GM19239 (cell line): ENCODE results near the gene OPN3.

Source experiments
- DNase-seq: peaks from one replicate; pipeline ENCODE4 v3.0.0; 2011; ENCODE audit warnings: low spot score; ENCODE audit not compliant: insufficient read length
- FAIRE-seq: peaks from 2 replicates; lab custom pipeline; 2011; peaks lifted over from hg19 to GRCh38; lab: Jason Lieb, UNC

OPN3 gene

DNA sequence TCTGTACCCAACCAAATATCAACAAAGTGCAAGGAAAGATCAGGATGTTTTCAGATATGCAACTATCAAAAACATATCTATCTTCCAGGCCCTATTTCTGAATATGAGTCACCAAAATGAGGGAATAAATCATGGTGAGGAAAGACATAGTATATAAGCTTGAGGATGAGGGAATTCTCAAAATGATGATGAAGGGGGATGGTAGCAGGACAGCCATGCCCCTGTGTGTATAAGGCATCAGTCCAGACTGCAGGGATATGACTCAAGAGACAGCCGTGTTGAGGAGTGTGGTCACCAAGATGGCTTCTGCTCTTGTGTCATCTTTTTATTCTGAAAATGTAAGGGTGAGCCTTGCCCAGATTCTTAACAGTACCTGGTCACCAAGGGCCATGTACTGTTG lies 7.5 kb upstream of the OPN3 start:
- DNase-seq (no peak), FAIRE-seq (no peak)

GRCh38 chr1:241646201-241646600 lies 6.0 kb upstream of the OPN3 start:
- DNase-seq = no peak
- no peak for FAIRE-seq

GRCh38 chr1:241645199-241645598 lies 5.0 kb upstream of the OPN3 start:
- FAIRE-seq (no peak), DNase-seq (no peak)

DNA sequence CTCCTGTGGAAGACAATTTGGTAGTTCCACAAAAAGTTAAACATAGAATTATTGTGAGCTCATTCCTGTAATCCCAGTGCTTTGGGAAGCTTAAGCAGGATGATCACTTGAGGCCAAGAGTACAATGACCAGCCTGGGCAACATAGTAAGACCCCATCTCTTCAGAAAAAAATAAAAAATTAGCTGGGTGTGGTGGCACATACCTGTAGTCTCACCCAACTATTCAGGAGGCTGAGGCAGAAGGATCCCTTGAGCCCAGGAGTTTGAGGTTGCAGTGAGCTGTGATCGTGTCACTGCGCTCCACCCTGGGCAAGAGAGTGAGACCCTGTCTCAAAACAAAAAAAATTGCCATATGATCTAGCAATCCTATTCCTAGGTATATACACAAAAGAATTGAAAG lies 4.1 kb upstream of the OPN3 start:
- DNase-seq (no peak), FAIRE-seq (no peak)

GRCh38 chr1:241642593-241642944 lies 2.4 kb upstream of the OPN3 start:
- DNase-seq = no peak
- no peak for FAIRE-seq

- FAIRE-seq = no peak
- DNase-seq = no peak
Observed at GRCh38 chr1:241641773-241642592, 1.8 kb upstream of the OPN3 start.

DNA sequence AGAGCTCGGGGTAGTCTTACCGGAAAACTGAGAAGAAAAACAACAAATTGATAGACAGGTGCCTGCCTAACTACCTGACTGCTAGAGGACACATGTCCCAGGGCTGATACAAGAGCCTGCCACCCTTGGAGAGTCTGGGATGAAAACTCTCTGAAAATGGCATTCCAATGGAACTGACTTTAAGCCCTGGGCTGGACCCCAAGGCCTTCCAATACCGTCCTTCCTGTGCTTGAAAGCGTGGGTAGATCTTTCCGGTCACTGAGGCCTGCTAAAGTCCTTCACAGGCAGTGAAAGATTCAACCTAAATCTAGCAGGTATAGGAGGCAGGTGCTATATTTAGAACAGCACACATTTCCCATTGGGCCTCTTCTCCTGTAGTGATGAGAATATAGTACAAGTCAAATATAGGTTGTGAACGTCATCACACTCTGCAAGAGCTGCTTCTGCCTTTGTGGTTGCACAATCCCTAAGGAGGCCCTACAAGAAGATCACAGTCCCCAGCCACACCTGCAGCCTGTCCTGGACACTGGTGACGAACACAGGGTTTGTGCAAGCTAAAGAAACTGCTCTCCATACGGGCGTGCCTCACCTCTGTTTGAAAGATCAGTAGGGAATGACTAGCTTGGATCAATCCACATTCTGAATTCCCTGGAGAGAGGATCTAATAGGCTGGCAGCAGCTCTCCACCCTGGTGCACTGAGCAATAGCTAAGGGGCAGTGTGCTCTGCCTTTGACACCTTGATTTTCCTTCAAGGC lies 876 bp upstream of the OPN3 start:
- peak; percentile 52 for FAIRE-seq
- no peak for DNase-seq

DNA sequence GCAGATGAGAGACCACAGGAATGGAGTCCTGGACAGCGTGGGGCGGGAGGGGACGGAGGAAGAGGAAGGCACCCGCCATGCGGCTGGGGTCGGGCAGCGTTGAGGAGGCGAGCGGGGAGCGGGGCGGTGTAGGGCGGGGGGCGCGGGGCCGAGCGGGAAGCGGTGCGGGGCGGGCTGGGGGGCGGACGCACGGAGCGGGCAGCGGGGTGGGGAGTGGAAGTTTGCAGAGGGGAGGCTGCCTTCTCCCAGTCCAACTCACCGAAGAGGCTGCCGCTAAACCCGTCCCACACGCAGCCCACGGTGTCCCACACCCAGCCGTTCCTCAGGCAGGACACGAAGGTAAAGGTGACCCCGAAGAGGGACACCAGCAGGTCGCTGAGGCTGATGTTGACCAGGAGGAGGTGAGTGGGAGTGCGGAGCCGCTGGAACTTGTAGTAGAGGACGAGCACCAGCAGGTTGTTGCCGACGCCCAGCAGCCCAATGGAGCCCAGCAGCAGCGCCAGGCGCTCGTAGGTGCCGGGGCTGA lies 483 bp downstream of the OPN3 start:
- FAIRE-seq = no peak

DNA sequence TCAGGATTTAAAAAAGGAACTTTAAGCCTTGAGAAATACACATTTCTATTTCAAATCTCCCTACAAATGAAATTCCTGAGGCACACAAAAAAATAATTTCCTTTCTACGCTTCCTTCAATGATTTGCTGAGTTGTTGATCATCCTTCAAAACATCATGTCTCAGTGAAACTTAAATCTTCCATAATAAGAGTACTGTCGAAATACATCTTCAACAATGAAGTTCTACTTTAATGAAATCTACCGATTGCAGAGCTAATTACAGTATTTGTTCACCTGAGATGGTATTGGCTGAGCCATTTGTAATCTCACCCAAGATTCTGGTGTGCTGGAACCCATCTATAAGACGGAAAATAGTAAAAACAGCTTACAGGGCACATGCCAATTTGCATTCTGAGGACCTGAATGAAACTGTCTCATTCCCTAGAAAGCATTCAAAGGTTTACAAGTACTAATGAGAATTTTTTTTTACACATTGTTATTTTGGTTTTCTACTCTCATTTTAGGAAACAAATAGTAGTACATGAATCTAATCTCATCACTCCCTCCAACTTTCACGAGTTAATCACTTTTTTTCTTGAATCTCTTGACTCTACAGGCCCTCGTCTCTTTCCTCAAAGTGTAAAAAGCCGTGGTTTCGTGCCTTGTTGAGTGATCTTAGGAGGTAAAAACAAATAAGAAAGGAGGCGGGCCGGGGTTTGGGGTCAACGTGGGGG lies 1.1 kb downstream of the OPN3 start:
- FAIRE-seq (peak; percentile 84), DNase-seq (no peak)

More for the DNA sequence above, 483 bp downstream of the OPN3 start:
- peak; percentile 52 for DNase-seq

DNA sequence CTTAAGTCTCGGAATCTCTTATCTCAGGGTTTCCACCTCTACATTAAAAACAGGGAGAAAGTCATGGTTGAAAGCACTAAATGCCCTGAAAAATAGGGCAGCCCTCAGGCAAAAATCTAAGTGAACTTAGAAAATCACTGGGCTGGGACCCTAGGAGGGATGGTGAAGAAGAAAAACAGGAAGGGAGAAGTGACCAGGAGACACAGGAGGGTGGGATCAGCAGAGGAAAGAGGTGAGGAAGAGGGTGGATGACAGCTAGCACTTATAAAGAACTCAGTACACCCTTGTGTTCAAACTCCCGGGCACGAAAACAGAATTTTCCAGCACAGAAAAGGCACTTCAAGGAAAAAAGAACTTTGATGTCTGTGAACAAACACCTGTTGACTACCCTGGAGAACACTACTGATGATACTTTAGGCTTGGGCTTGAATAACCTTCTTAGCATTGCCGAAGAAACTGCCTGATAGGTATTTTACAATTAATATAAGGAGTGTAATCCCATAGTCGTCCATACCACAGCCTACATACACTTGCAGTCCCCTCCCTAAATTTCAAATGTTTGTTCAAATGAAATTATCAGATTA lies 2.0 kb downstream of the OPN3 start:
- no peak for FAIRE-seq
- DNase-seq = no peak

- FAIRE-seq (peak; percentile 64), DNase-seq (no peak)
Observed at GRCh38 chr1:241637604-241638003, 2.6 kb downstream of the OPN3 start.

GRCh38 chr1:241637046-241637590 lies 3.1 kb downstream of the OPN3 start:
- FAIRE-seq (no peak), DNase-seq (no peak)

DNA sequence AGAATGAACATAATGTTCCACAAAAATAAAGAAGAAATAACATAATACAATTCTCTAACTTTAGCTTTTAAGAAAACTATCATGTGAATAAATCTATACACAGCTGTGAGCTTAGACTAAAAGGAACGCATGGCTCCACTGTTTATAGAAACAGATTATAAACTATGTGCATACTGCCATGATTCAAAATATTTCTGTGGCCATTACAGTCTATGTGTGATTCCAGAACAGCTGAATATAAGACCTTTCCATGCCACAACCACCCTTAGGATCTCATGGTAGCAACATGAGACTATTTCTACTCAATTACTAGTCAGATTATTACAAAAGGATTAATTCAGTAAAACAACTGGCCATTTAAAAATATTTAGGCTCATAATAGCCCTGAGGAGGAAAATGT lies 3.9 kb downstream of the OPN3 start:
- no peak for DNase-seq
- peak; percentile 53 for FAIRE-seq

DNA sequence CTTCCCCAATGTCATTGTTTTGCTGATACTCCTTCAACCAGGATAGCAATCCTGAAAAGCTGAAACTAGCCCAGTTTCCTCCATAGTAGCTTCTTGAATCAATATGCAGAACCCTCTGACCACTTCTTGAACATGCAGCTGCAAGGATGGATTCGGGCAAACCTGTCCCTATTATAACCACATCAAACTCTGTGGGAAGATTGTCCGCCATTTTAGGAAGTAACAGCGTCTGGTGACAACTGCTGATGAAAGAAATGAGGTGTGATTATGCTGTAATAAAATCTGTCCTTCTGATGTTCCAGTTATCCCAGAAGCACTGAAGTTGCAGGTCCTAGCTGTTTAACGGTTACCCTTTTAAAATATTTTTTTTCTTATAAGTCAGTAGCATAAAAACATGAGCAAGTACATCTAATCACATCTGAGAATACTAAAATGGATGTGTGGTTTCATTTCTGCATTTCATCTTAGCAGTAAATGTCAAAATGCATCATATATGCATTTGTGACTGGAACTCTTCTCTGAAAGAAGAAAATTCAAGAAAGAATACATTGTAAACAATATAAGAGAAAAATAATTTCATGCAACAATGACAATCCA lies 4.5 kb downstream of the OPN3 start:
- FAIRE-seq = peak; percentile 86
- no peak for DNase-seq

GRCh38 chr1:241632987-241633386 lies 7.2 kb downstream of the OPN3 start:
- DNase-seq = no peak
- no peak for FAIRE-seq

- DNase-seq = no peak
- FAIRE-seq = no peak
Observed at GRCh38 chr1:241631674-241632073, 8.5 kb downstream of the OPN3 start.

DNA sequence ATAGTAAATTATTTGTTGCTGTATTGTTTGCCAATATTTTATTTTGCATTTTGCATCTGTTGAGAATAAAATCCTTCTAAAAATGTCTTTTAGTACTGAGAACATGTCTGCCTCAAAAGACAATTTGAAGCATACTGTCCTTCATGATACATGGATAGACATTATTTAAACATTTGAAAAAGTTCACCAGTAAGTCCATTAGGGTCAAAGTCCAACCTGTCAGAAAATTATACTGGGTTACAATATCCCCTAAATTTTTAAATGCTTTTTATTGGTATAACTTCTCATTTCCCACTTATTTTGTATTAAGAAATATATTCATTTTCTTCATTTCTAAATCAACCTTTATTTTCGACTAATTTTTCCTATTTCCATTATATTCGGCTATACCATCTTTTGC lies 9.3 kb downstream of the OPN3 start:
- no peak for DNase-seq
- no peak for FAIRE-seq

DNA sequence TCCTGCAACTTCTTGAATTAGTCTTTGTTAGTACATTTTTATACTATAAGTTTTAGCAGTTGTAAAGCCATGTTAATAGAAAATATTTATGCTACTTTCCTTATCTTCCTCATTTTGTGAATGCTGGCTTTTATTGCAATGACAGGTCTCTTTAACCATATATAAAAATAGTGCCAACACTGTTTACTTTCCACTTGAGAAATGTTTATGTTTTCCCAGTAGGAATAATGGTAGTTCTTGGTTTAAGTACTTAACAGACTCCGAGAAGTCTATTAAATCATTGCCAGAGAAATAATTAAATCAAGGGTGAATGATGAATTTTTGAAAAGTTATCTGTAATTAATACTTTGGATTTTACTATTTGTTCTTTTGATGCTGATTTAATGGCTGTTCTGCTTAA lies 9.7 kb downstream of the OPN3 start:
- DNase-seq = no peak
- FAIRE-seq = no peak

DNA sequence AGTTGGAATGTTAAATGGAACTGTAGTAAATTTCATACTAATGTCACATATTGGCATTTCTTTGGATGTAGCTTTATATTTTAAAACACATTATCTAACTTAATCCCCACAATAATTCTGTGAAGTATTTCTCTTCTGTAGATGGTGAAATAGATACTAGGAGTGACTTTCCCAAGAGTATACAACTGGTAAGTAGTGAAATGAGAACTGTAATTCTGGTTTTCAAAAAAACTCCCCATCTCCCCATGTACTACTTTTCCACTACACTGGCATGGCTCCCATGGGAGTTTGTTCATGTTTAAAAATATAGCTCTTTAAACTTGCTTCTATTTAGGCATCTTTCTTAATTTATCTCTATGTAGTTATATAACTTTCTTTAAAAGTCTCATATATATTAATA lies 10.2 kb downstream of the OPN3 start:
- FAIRE-seq (no peak), DNase-seq (no peak)
